Uterus (tissue), 2 donors: ENCODE measurements around the gene HMGN1.

Source experiments
- CTCF ChIP-seq, 4 experiments: fragments of 200-600 bp in 2 of 4; fragments of 450-650 bp in 2 of 4; sonication (generic) in 2 of 4; IDR thresholded peaks; one replicate each; pipeline ENCODE4 v1.5.1; 2016 to 2019; ENCODE audit warnings: antibody characterized with exemption in 4 of 4, mild to moderate bottlenecking in 2 of 4, moderate library complexity in 1 of 4
- POLR2A ChIP-seq, 2 donors: fragments of 450-650 bp; IDR thresholded peaks; one replicate each; pipeline ENCODE4 v1.6.1; 2016; ENCODE audit warnings: antibody characterized with exemption in 2 of 2, mild to moderate bottlenecking in 1 of 2, moderate library complexity in 1 of 2

DNA sequence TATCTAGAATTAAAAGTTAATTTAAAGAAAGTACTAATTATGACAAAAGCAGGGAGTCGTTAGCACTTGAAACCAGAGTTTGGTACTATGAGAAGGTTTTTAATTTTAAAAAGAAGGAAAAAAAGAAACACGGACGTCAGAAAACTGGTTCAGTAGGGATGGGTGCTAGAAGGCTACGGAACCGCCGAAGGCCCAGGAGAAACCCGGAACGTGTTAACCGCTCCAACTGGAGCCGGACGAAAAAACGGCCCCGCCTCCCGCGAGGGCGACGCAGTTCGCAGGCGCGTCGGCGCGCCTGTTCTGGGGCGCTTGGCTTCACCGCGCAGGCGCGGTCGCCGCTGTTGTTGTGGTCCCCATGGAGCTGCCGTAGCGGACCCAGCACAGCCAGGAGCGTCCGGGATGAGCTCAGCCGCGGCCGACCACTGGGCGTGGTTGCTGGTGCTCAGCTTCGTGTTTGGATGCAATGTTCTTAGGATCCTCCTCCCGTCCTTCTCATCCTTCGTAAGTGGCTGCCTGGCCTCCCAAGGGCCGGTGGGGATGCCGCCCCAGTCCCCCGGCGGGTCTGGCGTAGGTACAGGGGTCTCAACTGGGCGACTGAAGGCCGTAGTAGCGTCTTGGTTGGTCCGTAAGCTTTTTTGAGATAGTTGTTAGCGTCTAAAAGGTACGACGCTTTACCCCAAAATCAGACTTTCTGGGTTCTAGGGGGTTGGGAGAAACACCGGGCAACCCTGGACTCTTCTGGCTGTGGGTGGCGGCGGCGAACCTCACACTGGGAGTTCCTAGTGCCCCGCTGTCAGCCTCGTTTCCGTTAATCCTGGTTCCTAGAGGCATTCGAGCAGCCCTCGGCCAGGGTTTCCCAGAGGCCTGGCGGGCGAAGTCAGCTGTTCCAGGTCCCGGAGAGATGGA is 31.4 kb upstream of the HMGN1 start:
- TF ChIP-seq CTCF (IDR thresholded peaks at IDR 0.05) = peak in 1 of 4 experiments; percentile 14
- peak; percentile 51 to 93 for TF ChIP-seq POLR2A (IDR thresholded peaks at IDR 0.05)
